ENCODE results near the gene CABP4. TPM values are rescaled to one million over a fixed set of nuclear protein-coding genes. Genes with fewer than 3 reads are reported as not detected.
"Not testable (repeated sequence)": the region's sequence is repeated elsewhere in the genome, so short reads cannot be mapped to it uniquely, and the experiment has no call there.

Gene CABP4
- total and polyA plus RNA-seq, 2 experiments from 2014 or later = not detected

GRCh38 chr11:67483831-67484665 is 28.9 kb downstream of the CABP4 start:
- Histone ChIP-seq H3K27me3 (no peaks in the 10 kb centered on the region), H3K4me1 (ENCODE audit: low read depth) (no peaks in the 10 kb centered on the region), H3K4me3 (peak overlapping the region; percentile 37), H3K27ac (no peak overlapping the region), H3K9me3 (ENCODE audit: low read depth) (no peaks in the 10 kb centered on the region), H3K36me3 (no peaks in the 10 kb centered on the region)
- DNase-seq (ENCODE audit: low read depth in 1 of 2, low spot score in 1 of 2) = no peak
- TF ChIP-seq, protein P1, sequence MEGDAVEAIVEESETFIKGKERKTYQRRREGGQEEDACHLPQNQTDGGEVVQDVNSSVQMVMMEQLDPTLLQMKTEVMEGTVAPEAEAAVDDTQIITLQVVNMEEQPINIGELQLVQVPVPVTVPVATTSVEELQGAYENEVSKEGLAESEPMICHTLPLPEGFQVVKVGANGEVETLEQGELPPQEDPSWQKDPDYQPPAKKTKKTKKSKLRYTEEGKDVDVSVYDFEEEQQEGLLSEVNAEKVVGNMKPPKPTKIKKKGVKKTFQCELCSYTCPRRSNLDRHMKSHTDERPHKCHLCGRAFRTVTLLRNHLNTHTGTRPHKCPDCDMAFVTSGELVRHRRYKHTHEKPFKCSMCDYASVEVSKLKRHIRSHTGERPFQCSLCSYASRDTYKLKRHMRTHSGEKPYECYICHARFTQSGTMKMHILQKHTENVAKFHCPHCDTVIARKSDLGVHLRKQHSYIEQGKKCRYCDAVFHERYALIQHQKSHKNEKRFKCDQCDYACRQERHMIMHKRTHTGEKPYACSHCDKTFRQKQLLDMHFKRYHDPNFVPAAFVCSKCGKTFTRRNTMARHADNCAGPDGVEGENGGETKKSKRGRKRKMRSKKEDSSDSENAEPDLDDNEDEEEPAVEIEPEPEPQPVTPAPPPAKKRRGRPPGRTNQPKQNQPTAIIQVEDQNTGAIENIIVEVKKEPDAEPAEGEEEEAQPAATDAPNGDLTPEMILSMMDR (IDR thresholded peaks at IDR 0.05; ENCODE audit: low read depth, low read length) = no peak

DNA sequence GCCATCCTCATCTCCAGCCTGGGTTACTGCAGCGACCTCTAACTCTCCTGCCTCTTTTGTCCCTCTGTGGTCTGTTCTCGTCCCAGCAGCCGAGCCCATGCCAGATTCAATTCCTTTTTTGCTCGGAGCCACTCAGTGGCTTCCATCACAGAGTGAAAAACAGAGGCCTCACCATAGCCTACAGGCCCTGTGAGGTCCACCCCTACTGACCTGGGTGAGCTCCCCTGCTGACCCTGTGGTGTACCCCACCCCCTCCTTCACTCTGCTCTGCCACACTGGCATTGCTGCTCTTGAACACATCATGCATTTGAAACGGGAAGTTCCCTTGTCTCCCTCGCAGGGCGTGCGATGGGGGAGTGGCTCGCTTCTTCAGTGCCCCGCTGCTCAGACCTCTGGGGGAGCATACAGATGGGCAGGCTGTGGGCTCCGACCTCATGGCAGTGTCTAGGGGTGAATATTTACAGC is 29.7 kb downstream of the CABP4 start:
- H3K4me3 ChIP-seq = no peak overlapping the region
- no peaks in the 10 kb centered on the region for H3K27me3 ChIP-seq
- no peaks in the 10 kb centered on the region for H3K9me3 ChIP-seq (ENCODE audit: low read depth)
- TF ChIP-seq, protein P1 (IDR thresholded peaks at IDR 0.05; ENCODE audit: low read depth, low read length) = no peak
- no peak for DNase-seq (ENCODE audit: low read depth in 1 of 2, low spot score in 1 of 2)
- no peaks in the 10 kb centered on the region for H3K36me3 ChIP-seq
- H3K4me1 ChIP-seq (ENCODE audit: low read depth) = no peaks in the 10 kb centered on the region
- H3K27ac ChIP-seq = no peak overlapping the region

GRCh38 chr11:67485873-67486361 is 30.8 kb downstream of the CABP4 start:
- not testable (repeated sequence) for H3K4me1 ChIP-seq (ENCODE audit: low read depth); H3K9me3 ChIP-seq (ENCODE audit: low read depth); H3K27me3 ChIP-seq; H3K36me3 ChIP-seq; DNase-seq (ENCODE audit: low read depth in 1 of 2, low spot score in 1 of 2); H3K4me3 ChIP-seq; H3K27ac ChIP-seq

DNA sequence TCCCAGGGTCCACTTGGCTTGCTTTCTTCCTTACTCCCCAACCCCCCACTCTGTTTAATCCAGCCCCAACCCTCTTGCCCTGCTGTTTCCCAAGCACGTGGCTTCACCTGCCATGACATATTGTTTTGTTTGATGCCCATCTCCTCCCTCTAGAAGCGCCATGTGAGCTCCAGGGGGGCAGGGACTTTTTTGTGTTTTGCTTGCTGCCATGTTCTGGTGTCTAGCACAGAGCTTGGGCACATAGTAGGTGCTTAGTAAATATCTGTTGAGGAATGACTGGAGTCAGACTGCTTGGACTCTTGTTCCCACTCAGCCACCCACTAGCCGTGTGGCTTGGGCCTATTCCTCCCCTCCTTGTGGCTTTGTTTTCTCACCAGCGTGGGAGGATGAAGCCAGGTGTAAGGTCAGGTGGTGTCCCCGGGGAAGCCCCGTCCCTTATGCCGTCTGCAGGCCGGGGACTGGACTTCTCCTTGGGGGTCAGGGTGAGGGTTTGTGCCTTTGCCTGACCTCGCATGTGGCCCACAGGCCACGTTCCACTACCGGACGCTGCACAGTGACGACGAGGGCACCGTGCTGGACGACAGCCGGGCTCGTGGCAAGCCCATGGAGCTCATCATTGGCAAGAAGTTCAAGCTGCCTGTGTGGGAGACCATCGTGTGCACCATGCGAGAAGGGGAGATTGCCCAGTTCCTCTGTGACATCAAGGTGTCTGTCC is 31.5 kb downstream of the CABP4 start:
- Histone ChIP-seq H3K27me3 (no peaks in the 10 kb centered on the region), H3K4me1 (ENCODE audit: low read depth) (no peaks in the 10 kb centered on the region), H3K27ac (no peak overlapping the region), H3K36me3 (peaks cover 3% of the 10 kb centered on the region), H3K9me3 (ENCODE audit: low read depth) (no peaks in the 10 kb centered on the region), H3K4me3 (no peak overlapping the region)
- TF ChIP-seq, protein P1 (IDR thresholded peaks at IDR 0.05; ENCODE audit: low read depth, low read length) = no peak
- DNase-seq (ENCODE audit: low read depth in 1 of 2, low spot score in 1 of 2) = no peak

DNA sequence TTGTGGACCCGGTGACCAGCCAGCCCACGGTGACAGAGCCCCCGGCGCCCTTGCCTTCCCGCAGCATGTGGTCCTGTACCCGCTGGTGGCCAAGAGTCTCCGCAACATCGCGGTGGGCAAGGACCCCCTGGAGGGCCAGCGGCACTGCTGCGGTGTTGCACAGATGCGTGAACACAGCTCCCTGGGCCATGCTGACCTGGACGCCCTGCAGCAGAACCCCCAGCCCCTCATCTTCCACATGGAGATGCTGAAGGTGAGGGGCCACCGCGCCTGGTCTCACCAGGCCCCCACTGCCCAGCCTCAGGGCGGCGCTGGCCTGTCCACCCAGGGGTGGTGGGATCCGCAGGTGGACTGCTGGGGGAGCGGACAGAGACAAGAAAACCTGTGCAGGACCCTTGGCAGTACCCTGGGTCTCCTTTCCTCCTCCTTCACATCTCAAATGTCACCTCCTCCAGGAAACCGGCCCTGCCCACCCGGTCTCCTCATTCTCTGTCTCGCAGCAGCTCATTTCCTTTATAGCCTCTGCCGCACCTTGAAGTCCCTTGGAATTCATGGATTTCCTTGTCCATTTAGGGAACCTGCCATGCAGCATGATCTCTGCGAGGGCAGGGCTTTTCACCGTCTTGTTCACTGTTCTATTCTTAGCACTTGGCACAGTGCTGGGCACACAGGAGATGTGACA is 34.2 kb downstream of the CABP4 start:
- no peaks in the 10 kb centered on the region for H3K9me3 ChIP-seq (ENCODE audit: low read depth)
- H3K4me3 ChIP-seq = no peak overlapping the region
- H3K4me1 ChIP-seq (ENCODE audit: low read depth) = no peaks in the 10 kb centered on the region
- H3K27me3 ChIP-seq = no peaks in the 10 kb centered on the region
- H3K36me3 ChIP-seq = peaks cover 8% of the 10 kb centered on the region
- TF ChIP-seq, protein P1 (IDR thresholded peaks at IDR 0.05; ENCODE audit: low read depth, low read length) = no peak
- no peak for DNase-seq (ENCODE audit: low read depth in 1 of 2, low spot score in 1 of 2)
- H3K27ac ChIP-seq = no peak overlapping the region

Measured in cardiac muscle cell (in vitro differentiated cells and primary cell).